Measurements from ENCODE around the gene POU5F1. TPM values are rescaled to one million over a fixed set of nuclear protein-coding genes. Genes with fewer than 3 reads are reported as not detected.

Gene POU5F1
- total RNA-seq, 1 experiment from 2014 or later: 1.1 TPM

DNA sequence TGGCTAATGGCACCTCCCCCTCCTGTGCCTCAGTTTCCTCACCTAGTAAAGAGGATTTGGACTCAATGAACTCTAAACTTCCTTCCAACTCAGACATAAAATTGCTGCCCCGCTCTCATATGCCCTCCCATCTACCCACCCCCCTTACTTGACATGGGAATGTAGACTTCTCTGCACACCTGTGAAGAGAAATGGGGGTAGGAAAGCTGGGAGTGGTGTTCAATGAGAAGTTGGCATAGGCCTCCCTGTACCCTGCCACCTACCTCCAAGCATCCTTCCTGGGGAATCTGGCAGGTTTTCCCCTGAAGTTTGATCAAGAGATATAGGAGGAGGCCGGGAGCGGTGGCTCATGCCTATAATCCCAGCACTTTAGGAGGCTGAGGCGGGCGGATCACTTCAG, 3.9 kb upstream of the POU5F1 start:
- no TSS peak for BruUV-seq (replicated peaks)
- CTCF ChIA-PET: no interaction called here
- intact Hi-C loops (cut with micrococcal nuclease; ENCODE audit: unreplicated experiment): no loop called here
- TF ChIP-seq SIN3A (IDR thresholded peaks at IDR 0.05; ENCODE audit: borderline replicate concordance, insufficient read depth, low read depth, low read length) (no peak), TCF7L2 (IDR thresholded peaks at IDR 0.05; ENCODE audit: low read depth, low read length) (no peak), POLR2AphosphoS5 (IDR thresholded peaks at IDR 0.05; ENCODE audit: low read depth, low read length) (no peak)
- TF ChIP-seq, protein P1, sequence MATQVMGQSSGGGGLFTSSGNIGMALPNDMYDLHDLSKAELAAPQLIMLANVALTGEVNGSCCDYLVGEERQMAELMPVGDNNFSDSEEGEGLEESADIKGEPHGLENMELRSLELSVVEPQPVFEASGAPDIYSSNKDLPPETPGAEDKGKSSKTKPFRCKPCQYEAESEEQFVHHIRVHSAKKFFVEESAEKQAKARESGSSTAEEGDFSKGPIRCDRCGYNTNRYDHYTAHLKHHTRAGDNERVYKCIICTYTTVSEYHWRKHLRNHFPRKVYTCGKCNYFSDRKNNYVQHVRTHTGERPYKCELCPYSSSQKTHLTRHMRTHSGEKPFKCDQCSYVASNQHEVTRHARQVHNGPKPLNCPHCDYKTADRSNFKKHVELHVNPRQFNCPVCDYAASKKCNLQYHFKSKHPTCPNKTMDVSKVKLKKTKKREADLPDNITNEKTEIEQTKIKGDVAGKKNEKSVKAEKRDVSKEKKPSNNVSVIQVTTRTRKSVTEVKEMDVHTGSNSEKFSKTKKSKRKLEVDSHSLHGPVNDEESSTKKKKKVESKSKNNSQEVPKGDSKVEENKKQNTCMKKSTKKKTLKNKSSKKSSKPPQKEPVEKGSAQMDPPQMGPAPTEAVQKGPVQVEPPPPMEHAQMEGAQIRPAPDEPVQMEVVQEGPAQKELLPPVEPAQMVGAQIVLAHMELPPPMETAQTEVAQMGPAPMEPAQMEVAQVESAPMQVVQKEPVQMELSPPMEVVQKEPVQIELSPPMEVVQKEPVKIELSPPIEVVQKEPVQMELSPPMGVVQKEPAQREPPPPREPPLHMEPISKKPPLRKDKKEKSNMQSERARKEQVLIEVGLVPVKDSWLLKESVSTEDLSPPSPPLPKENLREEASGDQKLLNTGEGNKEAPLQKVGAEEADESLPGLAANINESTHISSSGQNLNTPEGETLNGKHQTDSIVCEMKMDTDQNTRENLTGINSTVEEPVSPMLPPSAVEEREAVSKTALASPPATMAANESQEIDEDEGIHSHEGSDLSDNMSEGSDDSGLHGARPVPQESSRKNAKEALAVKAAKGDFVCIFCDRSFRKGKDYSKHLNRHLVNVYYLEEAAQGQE (IDR thresholded peaks at IDR 0.05; ENCODE audit: insufficient read depth in 1 of 2, low read depth in 2 of 2, low read length in 1 of 2): no peak
- TF ChIP-seq, protein P2, sequence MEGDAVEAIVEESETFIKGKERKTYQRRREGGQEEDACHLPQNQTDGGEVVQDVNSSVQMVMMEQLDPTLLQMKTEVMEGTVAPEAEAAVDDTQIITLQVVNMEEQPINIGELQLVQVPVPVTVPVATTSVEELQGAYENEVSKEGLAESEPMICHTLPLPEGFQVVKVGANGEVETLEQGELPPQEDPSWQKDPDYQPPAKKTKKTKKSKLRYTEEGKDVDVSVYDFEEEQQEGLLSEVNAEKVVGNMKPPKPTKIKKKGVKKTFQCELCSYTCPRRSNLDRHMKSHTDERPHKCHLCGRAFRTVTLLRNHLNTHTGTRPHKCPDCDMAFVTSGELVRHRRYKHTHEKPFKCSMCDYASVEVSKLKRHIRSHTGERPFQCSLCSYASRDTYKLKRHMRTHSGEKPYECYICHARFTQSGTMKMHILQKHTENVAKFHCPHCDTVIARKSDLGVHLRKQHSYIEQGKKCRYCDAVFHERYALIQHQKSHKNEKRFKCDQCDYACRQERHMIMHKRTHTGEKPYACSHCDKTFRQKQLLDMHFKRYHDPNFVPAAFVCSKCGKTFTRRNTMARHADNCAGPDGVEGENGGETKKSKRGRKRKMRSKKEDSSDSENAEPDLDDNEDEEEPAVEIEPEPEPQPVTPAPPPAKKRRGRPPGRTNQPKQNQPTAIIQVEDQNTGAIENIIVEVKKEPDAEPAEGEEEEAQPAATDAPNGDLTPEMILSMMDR (IDR thresholded peaks at IDR 0.05): no peak
- in situ Hi-C loops (cut with HindIII; ENCODE audit: low pct_unique_long_range_greater_than_20kb, low sequenced_read_pairs): no loop called here
- Histone ChIP-seq H3K4me3 (ENCODE audit: low read depth in 2 of 2, low read length in 2 of 2) (no peak overlapping the region), H3K9me3 (ENCODE audit: control insufficient read depth, insufficient read depth, low read depth, low read length) (no peaks in the 10 kb centered on the region), H3K36me3 (ENCODE audit: control insufficient read depth, insufficient read depth, low read length) (no peaks in the 10 kb centered on the region), H3K4me1 (ENCODE audit: control insufficient read depth, insufficient read depth, low read length) (no peaks in the 10 kb centered on the region), H3K27ac (ENCODE audit: low read length) (no peak overlapping the region), H3K27me3 (ENCODE audit: control insufficient read depth, insufficient read depth, low read length) (no peaks in the 10 kb centered on the region)
- no peak for ATAC-seq
- POLR2A ChIA-PET: no interaction called here
- no peak for DNase-seq (ENCODE audit: low read depth, low spot score)

DNA sequence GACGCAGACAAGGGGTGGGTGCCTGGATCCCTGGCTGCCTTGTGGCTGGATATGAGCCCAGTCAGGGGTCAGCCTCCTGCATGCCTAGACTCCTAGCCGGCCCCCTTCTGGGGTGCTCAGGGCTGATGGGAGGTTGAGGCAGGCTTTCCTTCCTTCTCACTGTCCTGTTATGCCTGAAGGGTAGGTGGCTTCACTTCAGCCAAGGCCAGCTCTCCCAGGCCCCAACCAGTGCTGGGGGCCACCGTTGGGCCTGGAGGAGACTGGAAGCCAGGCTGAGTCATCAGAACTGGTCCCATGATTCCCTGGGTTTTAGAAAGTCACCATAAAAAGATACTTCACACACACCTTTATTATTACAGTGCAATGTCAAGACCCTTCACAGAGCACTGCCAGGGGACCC, 2.9 kb upstream of the POU5F1 start:
- Histone ChIP-seq H3K27ac (ENCODE audit: low read length) (no peak overlapping the region), H3K4me3 (ENCODE audit: low read depth in 2 of 2, low read length in 2 of 2) (no peak overlapping the region), H3K36me3 (ENCODE audit: control insufficient read depth, insufficient read depth, low read length) (no peaks in the 10 kb centered on the region), H3K4me1 (ENCODE audit: control insufficient read depth, insufficient read depth, low read length) (no peaks in the 10 kb centered on the region), H3K27me3 (ENCODE audit: control insufficient read depth, insufficient read depth, low read length) (no peaks in the 10 kb centered on the region), H3K9me3 (ENCODE audit: control insufficient read depth, insufficient read depth, low read depth, low read length) (no peaks in the 10 kb centered on the region)
- intact Hi-C loops (cut with micrococcal nuclease; ENCODE audit: unreplicated experiment): no loop called here
- in situ Hi-C loops (cut with HindIII; ENCODE audit: low pct_unique_long_range_greater_than_20kb, low sequenced_read_pairs): no loop called here
- DNase-seq (ENCODE audit: low read depth, low spot score): no peak
- CTCF ChIA-PET: no interaction called here
- no TSS peak for BruUV-seq (replicated peaks)
- POLR2A ChIA-PET: no interaction called here
- no peak for ATAC-seq
- TF ChIP-seq SIN3A (IDR thresholded peaks at IDR 0.05; ENCODE audit: borderline replicate concordance, insufficient read depth, low read depth, low read length) (no peak), TCF7L2 (IDR thresholded peaks at IDR 0.05; ENCODE audit: low read depth, low read length) (no peak), POLR2AphosphoS5 (IDR thresholded peaks at IDR 0.05; ENCODE audit: low read depth, low read length) (no peak)
- TF ChIP-seq, protein P1 (IDR thresholded peaks at IDR 0.05; ENCODE audit: insufficient read depth in 1 of 2, low read depth in 2 of 2, low read length in 1 of 2): no peak
- TF ChIP-seq, protein P2 (IDR thresholded peaks at IDR 0.05): no peak

Data from Panc1 (cell line).